NT2/D1 (cell line): ENCODE measurements around the gene IL6ST.

Experiments
- SUZ12 ChIP-seq: IDR thresholded peaks from 2 replicates; pipeline ENCODE4 v1.6.1; 2011; ENCODE audit not compliant: insufficient read length, insufficient read depth; ENCODE audit errors: extremely low read depth
- YY1 ChIP-seq: IDR thresholded peaks from 2 replicates; pipeline ENCODE4 v1.6.1; 2011; ENCODE audit not compliant: insufficient read length, insufficient read depth
- ZNF274 ChIP-seq: IDR thresholded peaks from 2 replicates; pipeline ENCODE4 v1.6.1; 2011; ENCODE audit warnings: mild to moderate bottlenecking, low read depth, low read length

- TF ChIP-seq YY1 (no peak), ZNF274 (no peak), SUZ12 (no peak)
These were observed 94.0 kb downstream of the IL6ST start for GRCh38 chr5:55900776-55901175.
